ENCODE results near the gene CALN1.

The CALN1 gene

GRCh38 chr7:72298091-72298490 lies 114.0 kb downstream of the CALN1 start:
- Histone ChIP-seq H3K9me3 (ENCODE audit: insufficient read depth, low read length) (no peaks in the 10 kb centered on the region), H4K20me1 (ENCODE audit: insufficient read depth, low read length) (no peaks in the 10 kb centered on the region), H3K4me1 (ENCODE audit: low read length) (no peaks in the 10 kb centered on the region), H3K79me2 (ENCODE audit: low read length) (no peaks in the 10 kb centered on the region), H3K27ac (ENCODE audit: low read length) (no peak overlapping the region), H3K36me3 (replicated peaks; ENCODE audit: low read depth, low read length) (no peaks in the 10 kb centered on the region), H3K27me3 (ENCODE audit: low read depth, low read length) (no peaks in the 10 kb centered on the region), H3K4me3 (ENCODE audit: low read length) (no peak overlapping the region), H3K9ac (ENCODE audit: low read length) (no peak overlapping the region), H3K4me2 (ENCODE audit: low read length) (no peak overlapping the region), H2AFZ (ENCODE audit: low read depth, low read length) (no peak overlapping the region)
- TF ChIP-seq EZH2phosphoT487 (IDR thresholded peaks at IDR 0.05; ENCODE audit: low read depth) (no peak), CTCF (IDR thresholded peaks at IDR 0.05; ENCODE audit: low read depth, low read length) (no peak)

- no peaks in the 10 kb centered on the region for H4K20me1 ChIP-seq (ENCODE audit: insufficient read depth, low read length)
- H3K4me2 ChIP-seq (ENCODE audit: low read length), result no peak overlapping the region
- H3K27ac ChIP-seq (ENCODE audit: low read length), result no peak overlapping the region
- no peaks in the 10 kb centered on the region for H3K79me2 ChIP-seq (ENCODE audit: low read length)
- no peak overlapping the region for H3K9ac ChIP-seq (ENCODE audit: low read length)
- H3K36me3 ChIP-seq (replicated peaks; ENCODE audit: low read depth, low read length), result no peaks in the 10 kb centered on the region
- H2AFZ ChIP-seq (ENCODE audit: low read depth, low read length), result no peak overlapping the region
- no peaks in the 10 kb centered on the region for H3K4me1 ChIP-seq (ENCODE audit: low read length)
- H3K4me3 ChIP-seq (ENCODE audit: low read length), result no peak overlapping the region
- TF ChIP-seq CTCF (IDR thresholded peaks at IDR 0.05; ENCODE audit: low read depth, low read length), result no peak
- no peak for TF ChIP-seq EZH2phosphoT487 (IDR thresholded peaks at IDR 0.05; ENCODE audit: low read depth)
- no peaks in the 10 kb centered on the region for H3K27me3 ChIP-seq (ENCODE audit: low read depth, low read length)
- H3K9me3 ChIP-seq (ENCODE audit: insufficient read depth, low read length), result no peaks in the 10 kb centered on the region
Measured at GRCh38 chr7:72297636-72298035, 114.5 kb downstream of the CALN1 start.

- H3K4me2 ChIP-seq (ENCODE audit: low read length), result no peak overlapping the region
- no peaks in the 10 kb centered on the region for H3K4me1 ChIP-seq (ENCODE audit: low read length)
- no peaks in the 10 kb centered on the region for H4K20me1 ChIP-seq (ENCODE audit: insufficient read depth, low read length)
- TF ChIP-seq CTCF (IDR thresholded peaks at IDR 0.05; ENCODE audit: low read depth, low read length) (no peak), EZH2phosphoT487 (IDR thresholded peaks at IDR 0.05; ENCODE audit: low read depth) (no peak)
- H3K79me2 ChIP-seq (ENCODE audit: low read length), result no peaks in the 10 kb centered on the region
- H3K9me3 ChIP-seq (ENCODE audit: insufficient read depth, low read length), result no peaks in the 10 kb centered on the region
- H3K4me3 ChIP-seq (ENCODE audit: low read length), result no peak overlapping the region
- no peak overlapping the region for H2AFZ ChIP-seq (ENCODE audit: low read depth, low read length)
- H3K9ac ChIP-seq (ENCODE audit: low read length), result no peak overlapping the region
- H3K27ac ChIP-seq (ENCODE audit: low read length), result no peak overlapping the region
- H3K27me3 ChIP-seq (ENCODE audit: low read depth, low read length), result no peaks in the 10 kb centered on the region
- no peaks in the 10 kb centered on the region for H3K36me3 ChIP-seq (replicated peaks; ENCODE audit: low read depth, low read length)
Measured at GRCh38 chr7:72292794-72293193, 119.3 kb downstream of the CALN1 start.

GRCh38 chr7:72292118-72292517 lies 120.0 kb downstream of the CALN1 start:
- Histone ChIP-seq H3K79me2 (ENCODE audit: low read length) (no peaks in the 10 kb centered on the region), H2AFZ (ENCODE audit: low read depth, low read length) (no peak overlapping the region), H3K4me1 (ENCODE audit: low read length) (no peaks in the 10 kb centered on the region), H3K27me3 (ENCODE audit: low read depth, low read length) (no peaks in the 10 kb centered on the region), H3K9me3 (ENCODE audit: insufficient read depth, low read length) (no peaks in the 10 kb centered on the region), H3K4me2 (ENCODE audit: low read length) (no peak overlapping the region), H3K27ac (ENCODE audit: low read length) (no peak overlapping the region), H3K9ac (ENCODE audit: low read length) (no peak overlapping the region), H3K4me3 (ENCODE audit: low read length) (no peak overlapping the region), H4K20me1 (ENCODE audit: insufficient read depth, low read length) (no peaks in the 10 kb centered on the region), H3K36me3 (replicated peaks; ENCODE audit: low read depth, low read length) (no peaks in the 10 kb centered on the region)
- TF ChIP-seq CTCF (IDR thresholded peaks at IDR 0.05; ENCODE audit: low read depth, low read length), result no peak
- TF ChIP-seq EZH2phosphoT487 (IDR thresholded peaks at IDR 0.05; ENCODE audit: low read depth), result no peak
